HG02763 (cell line): ENCODE data around the gene RASSF1.
"Not testable (repeated sequence)": the region's sequence is repeated elsewhere in the genome, so short reads cannot be mapped to it uniquely, and the experiment has no call there.

Source experiments
- ATAC-seq: cut with Tn5 transposase; IDR thresholded peaks from one replicate; pipeline ENCODE4 v1.9.1; 2021; ENCODE audit warnings: mild to moderate bottlenecking, moderate library complexity; ENCODE audit not compliant: unreplicated experiment

RASSF1 gene

DNA sequence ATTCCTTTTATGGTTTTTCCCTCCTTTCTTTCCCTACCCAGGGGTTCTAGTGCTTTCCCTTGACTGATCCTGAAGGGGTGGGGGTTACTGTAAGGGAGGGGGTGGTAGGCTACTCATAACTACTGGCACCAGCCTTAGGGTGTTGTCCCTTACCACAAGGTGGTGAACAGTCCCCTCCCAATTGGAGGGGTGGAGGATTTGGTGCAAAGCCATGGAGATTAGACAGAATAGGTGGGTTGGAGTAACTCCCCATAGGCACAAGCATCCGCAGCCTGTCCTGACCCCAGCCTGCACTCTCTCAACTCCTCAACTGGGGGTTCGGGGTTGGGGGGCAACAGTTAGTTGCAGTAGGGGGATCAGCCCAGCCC is 15.5 kb downstream of the RASSF1 start:
- ATAC-seq = no peak

DNA sequence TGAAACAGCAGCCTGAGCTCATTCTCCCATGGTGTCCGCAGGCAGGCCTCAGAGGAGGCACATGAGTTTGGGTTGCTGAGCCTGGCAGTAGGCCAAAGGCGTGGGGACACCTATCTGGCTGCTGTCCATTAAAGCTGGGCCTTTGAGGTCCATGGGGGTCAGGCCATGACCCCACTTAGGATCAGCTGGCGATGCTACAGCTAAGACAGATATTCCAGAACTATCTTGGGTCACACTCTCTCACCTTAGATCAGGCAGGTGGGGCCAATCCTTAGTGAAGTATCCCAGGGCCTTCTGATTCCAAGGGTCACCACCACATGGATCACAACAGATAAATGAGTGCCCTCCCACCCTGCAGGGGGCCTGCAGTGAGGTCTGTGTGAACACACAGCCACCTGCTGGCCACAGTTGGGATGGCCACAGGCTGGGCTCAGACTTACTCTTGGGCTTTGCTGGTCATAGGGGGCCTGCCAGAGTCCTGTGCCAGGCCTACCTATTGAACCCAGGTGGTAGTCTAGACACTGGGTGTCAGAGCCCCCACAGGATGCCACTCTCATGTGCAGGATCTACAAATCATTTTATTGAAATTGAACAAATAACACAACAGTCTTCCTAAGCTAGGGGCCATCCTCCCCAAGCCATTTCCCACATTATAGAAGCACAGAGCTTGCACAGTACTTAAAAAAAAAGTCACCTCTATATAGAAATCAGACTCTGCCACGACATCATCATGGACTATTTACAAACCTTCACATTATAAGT is 16.1 kb downstream of the RASSF1 start:
- no peak for ATAC-seq

DNA sequence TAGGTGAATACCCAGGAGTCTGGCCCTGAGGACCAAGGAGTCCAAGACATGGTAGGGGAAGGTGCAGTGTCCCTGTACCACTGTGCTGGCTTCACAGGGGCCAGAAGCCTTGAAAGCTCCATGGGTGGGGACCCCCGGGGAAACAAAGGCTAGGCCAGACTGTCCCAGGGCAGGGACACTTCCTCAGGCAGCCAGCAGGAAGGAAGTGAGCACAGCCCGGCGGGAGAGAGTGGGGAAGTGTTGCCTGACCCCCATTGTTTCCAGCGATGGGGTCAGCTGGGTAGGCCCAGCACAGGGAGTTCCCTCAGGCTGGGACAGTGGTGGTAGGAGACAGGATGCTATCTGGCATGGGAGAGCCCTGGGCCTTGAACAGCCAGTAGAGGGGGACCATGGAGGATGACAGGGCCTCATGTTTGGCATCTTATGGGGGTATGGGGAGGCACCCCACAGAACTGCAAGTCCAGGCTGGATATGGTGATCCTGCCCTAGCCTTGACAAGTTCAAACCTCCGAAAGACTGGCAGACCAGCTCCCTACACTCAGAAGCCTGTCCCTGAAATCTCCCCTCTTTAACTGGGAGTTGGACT is 16.9 kb downstream of the RASSF1 start:
- ATAC-seq = no peak

DNA sequence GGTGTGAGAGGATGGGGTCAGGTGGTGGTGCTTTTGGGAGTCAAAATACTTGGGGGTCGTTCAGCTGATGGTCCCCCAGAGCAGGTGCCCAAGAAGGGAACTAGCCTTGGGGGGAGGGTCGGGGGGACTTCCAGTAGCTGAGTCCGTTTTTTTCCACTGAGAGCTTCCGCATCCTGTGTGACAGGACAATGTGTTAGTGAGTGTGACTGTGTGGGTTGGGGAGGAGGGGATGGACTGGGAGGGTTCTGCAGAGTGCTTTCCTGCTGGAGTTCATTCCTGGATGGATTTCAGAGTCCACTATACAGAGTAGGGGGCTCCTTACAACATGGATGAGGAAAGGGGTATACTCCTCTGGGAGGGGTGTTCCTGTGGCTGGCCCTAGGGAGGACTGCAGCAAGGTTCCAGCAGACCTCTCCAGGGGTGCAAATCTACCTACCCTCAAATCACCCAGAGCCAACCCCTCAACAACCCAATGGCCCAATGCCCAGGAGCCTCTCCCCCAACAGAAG is 17.5 kb downstream of the RASSF1 start:
- no peak for ATAC-seq

DNA sequence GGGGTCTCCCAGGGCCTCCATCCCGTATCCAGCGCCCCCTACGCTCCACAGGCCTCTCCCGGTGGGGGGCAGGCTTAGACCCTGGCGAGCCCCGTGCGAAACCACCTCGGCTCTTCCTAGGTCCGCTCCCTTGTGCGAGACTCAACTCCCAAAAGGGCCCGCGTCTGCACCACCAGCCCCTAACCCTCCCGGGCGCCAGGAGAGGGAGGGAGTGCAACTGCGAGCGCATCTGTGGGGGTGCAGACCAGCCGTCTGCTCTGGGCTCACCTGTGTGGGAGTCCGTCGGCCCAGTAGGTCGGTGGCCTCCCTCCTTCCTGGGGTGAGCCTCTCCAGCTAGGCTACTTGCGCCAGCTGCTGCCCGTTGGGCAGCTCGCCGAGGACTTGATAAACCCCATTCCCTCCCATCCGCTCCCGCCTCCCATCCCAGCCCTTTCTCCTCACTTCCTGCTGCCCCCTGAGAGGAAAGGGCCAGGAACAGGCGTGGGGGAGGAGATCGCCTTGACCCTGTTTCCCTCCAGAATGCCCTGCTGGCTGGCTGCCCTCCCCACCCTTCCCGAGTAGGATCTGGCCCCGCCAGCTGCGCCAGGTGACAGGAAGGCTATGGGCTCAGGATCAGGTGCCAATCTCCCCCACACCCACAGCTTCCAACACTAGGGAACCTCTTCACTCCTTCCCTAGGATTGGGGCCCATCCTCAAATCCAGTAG is 18.1 kb downstream of the RASSF1 start, which contains the start of gene HYAL2:
HYAL2 (minus strand) TSS at position 360 of the 706 bp plus-strand sequence. CDS start 2,256 bp downstream, outside the sequence.
- no peak for ATAC-seq

DNA sequence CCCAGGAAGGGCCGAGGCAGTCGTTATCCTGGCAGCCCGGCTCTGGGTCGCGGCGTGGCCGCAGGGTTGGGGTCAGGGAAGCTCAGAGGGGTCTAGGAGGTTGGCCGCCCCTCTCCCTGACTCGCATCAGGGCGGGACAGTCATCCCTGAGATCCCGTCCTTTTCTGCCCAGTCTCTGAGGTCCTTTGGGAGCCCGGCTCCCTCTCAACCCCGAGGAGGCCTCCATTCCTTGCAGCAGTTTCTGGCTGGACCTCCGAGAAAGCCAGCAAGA is 18.6 kb downstream of the RASSF1 start:
- ATAC-seq = no peak

DNA sequence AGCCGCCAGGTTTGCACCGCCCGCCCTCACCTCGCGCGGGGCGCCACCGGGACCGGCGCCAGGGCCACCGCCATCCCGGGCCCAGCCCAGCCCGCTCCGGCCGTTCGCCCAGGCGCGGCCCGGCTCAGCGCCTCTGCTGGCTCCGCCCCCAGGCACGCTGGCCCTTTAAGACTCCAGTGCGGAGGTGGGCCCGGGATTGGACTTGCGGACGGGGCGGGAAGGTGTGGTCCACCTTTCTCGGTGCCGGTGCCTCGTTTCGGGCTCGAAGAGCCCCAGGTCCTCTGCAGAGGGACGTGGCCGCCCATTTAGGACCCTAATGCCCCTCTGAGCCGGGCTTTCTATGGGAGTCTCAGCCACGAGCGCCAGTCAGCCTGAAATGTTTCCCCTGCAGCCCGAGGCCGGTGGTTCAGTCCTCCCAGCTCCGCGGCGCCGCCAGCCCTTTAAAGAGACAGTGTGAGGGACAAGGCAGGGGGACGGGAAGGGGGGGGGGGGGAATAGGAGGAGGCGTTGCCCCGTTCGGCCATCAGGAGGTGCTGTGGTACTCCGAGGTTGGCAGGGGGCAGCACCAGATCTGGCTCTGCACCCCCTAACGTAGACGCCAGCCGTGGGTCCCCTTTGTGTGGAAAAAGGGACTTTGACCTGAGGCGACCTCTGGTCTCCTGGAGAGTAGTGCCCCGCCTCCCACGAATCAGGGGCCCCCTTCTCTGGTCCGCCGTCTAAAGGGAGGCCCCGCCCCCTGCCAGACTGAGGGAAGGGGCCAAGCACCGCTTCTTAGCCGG is 19.1 kb downstream of the RASSF1 start:
- peak; percentile 82 for ATAC-seq

DNA sequence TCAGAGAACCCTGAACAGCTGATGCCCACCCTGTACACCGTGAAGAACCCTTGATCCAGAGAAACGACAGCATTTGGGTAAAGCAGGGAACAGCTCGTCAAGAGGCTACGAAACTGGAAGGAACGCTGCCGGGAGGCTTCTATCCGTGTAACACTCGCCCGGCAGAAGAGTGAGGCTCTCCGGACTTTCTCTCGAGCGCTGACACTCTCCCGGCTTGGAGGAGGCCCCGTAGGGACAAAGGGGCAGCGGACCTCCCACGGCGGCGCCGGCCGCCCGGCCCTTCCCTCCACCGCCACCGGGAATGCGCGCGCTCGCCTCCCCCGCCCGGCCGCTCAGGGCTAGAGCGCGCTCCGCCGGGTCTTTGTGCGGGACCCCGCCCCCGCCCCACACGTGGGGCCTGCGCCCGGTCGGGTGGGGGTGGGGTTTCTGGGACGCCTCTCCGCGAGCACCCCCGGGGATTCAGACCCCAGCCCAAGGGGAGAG is 19.7 kb downstream of the RASSF1 start:
- ATAC-seq = peak; percentile 51

DNA sequence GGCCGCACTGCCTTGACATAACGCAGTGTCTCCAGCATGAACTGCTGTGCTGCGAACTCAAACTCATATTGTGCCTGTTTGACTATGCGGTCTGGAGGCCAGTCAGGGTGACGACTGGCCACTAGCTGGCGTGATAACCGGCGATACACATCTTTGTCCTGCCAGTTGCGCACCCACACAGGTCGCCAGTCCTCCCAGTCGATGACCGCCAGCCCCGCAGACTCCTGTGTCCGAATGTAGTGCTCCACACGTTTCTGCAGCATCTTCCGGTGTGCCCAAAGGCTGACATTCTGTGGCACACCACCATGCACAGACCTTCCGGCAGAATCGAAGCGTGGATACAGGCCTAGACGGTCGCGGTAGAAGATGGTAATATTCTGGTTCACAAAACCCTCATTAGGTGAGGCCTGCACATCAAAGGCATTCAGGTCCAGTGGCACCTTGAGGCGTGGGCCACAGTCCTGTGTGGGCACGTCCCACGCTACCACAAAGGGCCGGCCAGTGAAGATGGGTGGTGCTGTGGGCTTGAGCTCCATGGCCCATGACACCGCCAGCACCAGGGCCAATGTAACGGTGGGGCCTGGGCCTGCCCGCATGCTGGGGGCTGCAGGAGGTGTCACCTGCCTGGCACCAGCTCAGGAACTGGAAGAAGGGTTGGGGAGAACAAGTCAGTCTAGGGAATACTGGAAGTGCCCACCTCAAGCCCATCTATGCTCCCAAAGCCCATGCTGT is 20.6 kb downstream of the RASSF1 start:
- ATAC-seq = no peak

DNA sequence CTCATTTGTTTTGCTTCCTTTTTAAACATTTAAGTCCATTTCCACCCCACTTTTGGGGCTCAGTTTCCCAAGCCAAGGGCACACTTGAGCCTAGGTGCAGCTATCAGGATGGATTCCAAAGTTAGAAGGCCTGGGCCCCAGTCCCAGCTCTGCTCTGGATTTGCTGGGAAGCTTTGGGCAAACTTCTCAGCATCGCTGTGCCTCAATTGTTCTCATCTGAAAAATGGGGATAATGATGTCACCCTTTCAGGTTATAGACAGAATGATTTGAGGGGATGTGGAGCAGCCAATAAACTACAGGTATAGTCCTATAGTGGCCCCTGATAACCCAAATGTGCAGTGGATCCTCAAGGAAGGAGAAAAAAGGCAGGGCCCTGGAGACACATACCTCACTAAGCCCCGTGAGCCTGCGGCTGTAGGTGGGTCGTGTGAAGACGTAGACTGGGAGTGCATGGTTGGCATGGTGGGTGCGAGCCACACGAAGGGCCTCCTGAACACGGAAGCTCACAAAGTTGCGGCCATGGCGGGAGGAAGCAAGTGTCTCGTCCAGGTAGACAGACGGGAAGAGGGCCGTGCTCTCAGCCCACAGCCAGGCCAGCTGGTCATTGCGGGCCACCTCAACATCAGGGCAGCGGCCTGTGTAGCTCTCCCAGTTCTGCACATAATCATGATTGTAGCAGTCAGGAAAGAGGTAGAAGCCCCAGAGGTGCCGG is 21.3 kb downstream of the RASSF1 start:
- no peak for ATAC-seq

DNA sequence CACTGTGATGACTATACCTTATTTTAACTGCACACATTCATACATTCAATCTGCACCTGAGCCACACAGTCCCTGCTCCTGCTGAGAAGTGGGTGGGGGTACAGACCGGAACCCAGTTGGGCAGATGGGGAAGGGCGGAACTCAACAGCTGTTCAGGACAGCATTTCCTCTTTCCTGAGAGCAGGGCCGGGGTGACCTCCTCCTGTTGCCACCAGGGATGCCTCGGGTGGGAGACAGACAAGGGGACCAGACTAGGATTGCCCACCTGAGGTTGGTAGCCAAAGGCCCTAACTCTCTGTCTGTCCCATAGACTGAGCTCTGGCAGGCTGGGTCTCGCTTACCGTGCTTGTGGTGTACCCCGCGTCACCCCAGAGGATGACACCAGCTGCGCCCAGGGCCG is 22.0 kb downstream of the RASSF1 start:
- no peak for ATAC-seq

DNA sequence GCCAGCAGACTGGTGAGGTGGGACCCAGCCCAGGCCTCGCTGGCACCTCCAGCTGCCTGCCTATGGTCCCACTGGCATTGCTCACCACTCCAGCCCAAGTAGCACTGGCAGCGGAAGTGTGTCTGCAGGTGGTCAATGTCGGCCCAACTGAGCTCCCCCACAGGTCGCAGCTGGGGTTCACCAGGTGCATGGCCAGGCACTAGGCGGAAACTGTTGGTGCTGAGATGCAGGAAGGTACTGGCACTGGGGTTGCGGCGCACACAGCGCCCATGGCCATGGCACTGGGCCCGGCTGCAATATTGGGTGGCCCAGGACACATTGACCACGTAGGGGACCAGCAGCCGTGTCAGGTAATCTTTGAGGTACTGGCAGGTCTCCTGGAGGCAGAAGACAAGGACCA is 22.5 kb downstream of the RASSF1 start:
- no peak for ATAC-seq

DNA sequence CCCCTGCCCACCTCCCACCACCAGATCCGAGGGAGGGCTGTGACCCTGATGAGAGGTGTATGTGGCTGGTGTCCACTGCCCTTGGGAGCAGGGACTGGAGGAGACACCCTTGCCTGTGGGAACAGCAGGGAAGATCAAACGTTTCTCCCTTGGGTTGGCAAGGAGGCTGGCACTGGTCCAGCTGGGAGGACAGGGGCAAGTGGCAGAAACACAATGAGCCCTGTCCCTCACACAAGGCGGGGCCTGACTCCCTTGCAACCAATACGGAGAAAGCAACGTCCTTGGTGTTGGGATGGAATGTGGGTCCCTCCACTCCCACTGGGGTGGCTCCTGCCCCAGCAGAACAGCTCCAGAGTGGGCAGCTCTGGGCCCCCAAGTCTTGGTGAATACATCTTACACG is 23.3 kb downstream of the RASSF1 start:
- ATAC-seq = no peak

DNA sequence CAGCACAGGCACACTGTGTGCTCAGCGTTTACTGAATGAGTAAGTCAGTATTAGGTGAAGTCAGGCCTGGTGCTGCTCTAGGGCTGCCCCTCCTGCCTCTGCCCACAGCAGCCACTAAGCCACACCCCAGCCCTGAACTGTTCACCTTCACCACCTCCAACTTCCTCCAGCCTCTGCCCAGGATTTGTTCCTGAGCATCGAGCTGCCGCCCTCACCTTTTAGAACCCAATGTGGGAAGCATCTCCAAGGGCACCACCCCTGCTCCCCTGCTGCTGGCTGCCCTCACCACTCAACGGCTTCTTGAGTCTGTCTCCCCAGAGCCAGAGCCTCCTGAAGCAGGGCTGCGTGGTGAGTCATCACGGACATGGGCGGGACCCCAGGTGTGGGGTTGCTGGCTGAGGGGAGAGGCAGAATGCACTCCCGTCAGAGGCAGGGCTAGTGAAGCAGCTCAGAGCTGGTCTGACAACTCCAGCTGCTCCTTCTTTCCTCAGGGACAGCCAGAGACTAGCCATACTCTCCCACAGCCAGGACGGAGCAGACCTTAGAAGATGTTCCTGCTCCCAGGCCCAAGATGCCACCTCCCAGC is 23.9 kb downstream of the RASSF1 start:
- no peak for ATAC-seq

DNA sequence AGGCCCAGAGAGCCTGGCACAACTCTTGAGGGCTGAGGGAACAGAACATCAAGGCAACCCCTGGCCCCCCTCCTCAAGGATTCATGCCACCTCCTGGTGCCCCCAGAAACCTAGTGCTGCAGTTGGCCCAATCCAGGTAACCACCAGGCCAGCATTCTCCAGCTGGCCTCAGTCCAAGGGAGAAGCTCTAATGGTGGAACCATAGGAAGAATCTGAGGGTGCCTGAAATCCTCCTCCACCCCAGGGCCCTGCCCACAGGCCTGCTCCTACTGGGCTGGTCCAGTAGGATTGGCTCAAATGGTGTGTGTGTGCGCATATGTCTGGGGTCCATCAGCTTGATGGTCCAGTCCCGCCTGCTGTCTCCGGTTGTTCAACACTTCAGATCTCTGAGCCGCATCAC is 25.8 kb downstream of the RASSF1 start:
- ATAC-seq = no peak

DNA sequence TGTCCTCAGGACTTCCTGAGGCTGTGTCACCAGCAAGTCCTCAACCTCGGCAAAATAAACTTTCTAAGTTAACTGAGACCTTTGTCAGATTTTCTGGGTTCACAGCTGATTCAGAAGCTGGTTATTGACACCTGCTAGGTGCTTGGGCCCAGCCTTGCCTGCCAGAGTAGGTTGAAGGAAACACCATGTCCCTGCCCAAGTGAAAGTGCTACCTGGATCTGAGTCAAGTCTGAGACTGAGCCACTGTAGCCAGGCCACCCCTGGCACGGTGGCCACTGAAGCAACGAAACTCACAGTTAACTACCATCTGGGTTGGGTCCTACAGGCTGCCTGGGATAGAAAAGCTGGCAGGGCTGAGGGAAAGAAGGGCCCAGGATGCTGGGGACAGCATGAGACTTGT is 26.3 kb downstream of the RASSF1 start:
- ATAC-seq = no peak

DNA sequence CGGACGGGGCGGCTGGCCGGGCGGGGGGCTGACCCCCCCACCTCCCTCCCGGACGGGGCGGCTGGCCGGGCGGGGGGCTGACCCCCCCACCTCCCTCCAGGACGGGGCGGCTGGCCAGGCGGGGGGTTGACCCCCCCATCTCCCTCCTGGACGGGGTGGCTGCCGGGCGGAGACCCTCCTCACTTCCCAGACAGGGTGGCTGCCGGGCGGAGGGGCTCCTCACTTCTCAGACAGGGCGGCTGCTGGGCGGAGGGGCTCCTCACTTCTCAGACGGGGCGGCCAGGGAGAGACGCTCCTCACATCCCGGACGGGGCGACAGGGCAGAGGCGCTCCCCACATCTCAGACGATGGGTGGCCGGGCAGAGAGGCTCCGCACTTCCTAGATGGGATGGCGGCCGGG is 28.6 kb downstream of the RASSF1 start:
- ATAC-seq = not testable (repeated sequence)

DNA sequence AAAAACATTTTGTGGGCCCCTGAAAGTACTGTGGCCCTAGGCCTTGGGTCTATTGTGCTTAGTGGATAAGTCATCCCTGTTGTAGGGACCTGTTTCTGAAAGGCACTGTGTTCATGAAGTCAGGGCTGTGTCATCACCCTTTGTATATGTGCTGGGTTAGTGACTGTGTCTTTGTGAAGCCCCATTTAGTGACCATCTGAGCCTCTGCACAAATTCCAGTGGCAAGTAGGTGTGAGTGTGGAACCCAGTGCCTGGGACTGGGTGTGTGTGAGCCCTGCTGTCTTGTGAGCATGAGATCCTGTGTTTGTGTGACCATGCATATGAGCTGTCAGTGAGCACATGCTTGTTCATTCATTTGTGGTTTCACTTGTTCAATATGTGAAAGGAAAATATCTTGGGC is 36.0 kb downstream of the RASSF1 start:
- ATAC-seq = no peak

DNA sequence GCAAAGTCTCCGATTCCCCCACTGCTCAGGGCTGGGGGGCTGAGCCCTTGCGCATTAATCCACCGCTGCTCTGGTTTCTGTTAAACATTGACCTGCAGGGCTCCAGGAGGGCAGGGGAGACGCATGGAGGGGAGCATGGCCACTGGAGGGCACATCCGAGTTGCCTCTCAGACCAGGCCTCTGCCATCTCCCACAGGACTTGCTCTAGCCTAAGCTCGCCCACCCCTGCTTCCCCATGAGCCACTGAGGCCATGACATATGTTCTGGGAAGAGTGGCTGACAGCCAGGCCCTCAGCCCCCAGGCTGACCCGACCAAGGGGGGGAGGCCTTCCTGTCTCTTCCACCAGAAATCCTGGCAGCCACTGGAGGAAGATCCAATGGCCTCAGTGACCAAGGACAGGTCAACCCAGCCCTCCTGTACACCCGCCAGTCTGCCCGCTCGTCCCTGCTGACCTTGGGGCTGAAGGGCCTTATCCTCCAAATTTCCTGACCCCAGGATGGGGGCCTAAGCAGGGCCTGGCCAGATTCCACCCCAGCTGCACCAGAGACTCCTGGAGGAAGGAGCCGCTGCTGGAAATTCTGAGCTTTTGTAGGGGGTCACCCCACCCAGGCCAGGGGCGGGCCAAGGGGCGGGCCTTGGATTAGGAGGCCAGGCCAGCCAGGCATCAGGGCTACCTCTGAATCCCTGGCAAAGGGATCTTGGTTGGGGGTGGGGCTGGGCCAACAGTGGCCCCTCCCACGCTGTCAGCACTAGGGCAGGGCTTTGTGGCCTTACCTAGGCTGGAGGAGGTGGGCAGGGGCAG is 37.4 kb downstream of the RASSF1 start, which contains the start of gene HYAL1:
HYAL1 (minus strand) TSS at position 562 of the 803 bp plus-strand sequence. CDS start 618 bp downstream, outside the sequence.
- no peak for ATAC-seq
